Erythroblast (primary cell): ENCODE measurements around the gene TCF15.

ENCODE experiments used
- GATA1 ChIP-seq: IDR thresholded peaks from 2 replicates; pipeline ENCODE4 v1.6.1; 2011; ENCODE audit warnings: low read depth, mild to moderate bottlenecking, control low read depth, low read length, moderate library complexity
- POLR2A ChIP-seq: IDR thresholded peaks from 2 replicates; pipeline ENCODE4 v1.6.1; 2011; ENCODE audit warnings: mild to moderate bottlenecking, low read length

DNA sequence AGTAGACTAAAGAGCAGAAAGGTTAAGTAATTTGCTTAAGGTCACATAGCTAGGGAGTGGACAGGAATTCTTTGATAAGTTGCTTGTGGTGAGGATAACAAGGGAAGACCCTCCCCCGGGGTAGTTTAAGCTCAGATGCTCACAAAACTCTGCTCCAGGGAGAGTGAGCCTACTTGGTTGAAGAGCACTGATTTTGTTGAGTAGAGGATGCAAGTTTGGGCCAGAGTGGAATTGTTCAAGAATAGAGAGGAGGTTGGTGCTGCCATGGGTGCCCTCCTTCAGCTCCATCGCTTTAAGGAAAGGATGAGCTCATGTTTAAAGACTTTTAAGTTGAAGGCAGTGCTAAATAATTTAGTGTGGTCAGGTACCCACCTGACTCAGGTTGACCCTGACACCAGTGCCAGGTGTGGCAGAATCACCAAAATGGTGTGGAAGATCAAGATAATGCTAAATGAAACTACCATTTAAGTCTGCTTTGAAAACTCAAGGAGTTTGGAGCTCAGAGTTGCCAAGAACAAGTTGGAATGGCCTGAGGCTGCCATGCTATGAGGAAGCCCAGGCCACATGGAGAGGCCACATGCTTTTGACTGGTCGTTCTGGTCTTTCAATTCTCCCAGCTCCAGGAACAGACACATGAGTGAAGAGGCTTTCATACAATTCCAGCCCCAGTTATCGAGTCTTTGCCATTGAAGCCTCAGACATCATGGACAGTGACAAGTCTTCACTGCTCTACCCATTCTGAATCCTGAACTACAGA lies 8.0 kb upstream of the TCF15 start:
- TF ChIP-seq POLR2A (no peak), GATA1 (no peak)
